Measurements from ENCODE around the gene RICTOR.

The RICTOR gene
- 81.5 to 298 (median 192) reads per million in 9 experiments for total RNA-seq

- Mint-ChIP-seq H3K27me3 (peaks cover 0 to 11% of the 10 kb centered on the region in 2 donors), H3K27ac (peak within 1 kb of the TSS; percentile 97 to 98), H3K36me3 (ENCODE audit: insufficient read depth) (peaks cover 22% of the 10 kb centered on the region), H3K4me1 (ENCODE audit: low read depth in 2 of 2) (peaks cover 10 to 30% of the 10 kb centered on the region in 2 donors), H3K4me3 (peak within 1 kb of the TSS; percentile 90 to 94), H3K9me3 (no peaks in the 10 kb centered on the region)
- DNase-seq = peak; percentile 87 to 88 (median 87)
- peak; percentile 69 for ATAC-seq (replicated peaks)
Measured at GRCh38 chr5:39074017-39074814, at the start of gene RICTOR. Gene RICTOR (minus strand): TSS chr5:39074399. CDS start chr5:39074377, 22 bp downstream.

GRCh38 chr5:39121922-39122321, 47.7 kb upstream of the RICTOR start:
- Mint-ChIP-seq H3K36me3 (ENCODE audit: insufficient read depth) (peaks cover 74% of the 10 kb centered on the region), H3K4me3 (no peak overlapping the region), H3K4me1 (ENCODE audit: low read depth in 2 of 2) (peaks cover 6 to 16% of the 10 kb centered on the region in 2 donors), H3K9me3 (no peaks in the 10 kb centered on the region), H3K27me3 (no peaks in the 10 kb centered on the region), H3K27ac (peak overlapping the region in 1 of 2 donors; percentile 45)
- ATAC-seq (replicated peaks) (no peak), DNase-seq (no peak)

- no peaks in the 10 kb centered on the region for H3K9me3 Mint-ChIP-seq
- peaks cover 74% of the 10 kb centered on the region for H3K36me3 Mint-ChIP-seq (ENCODE audit: insufficient read depth)
- peaks cover 6 to 22% of the 10 kb centered on the region in 2 donors for H3K4me1 Mint-ChIP-seq (ENCODE audit: low read depth in 2 of 2)
- DNase-seq (no peak), ATAC-seq (replicated peaks) (no peak)
- H3K27me3 Mint-ChIP-seq = no peaks in the 10 kb centered on the region
- H3K4me3 Mint-ChIP-seq = no peak overlapping the region
- peak overlapping the region in 1 of 2 donors; percentile 45 for H3K27ac Mint-ChIP-seq
Measured at GRCh38 chr5:39121315-39121714, 47.1 kb upstream of the RICTOR start.

GRCh38 chr5:39120052-39120420, 45.8 kb upstream of the RICTOR start:
- peak overlapping the region in 1 of 2 donors; percentile 22 for H3K27ac Mint-ChIP-seq
- H3K4me3 Mint-ChIP-seq = no peak overlapping the region
- peaks cover 7 to 29% of the 10 kb centered on the region in 2 donors for H3K4me1 Mint-ChIP-seq (ENCODE audit: low read depth in 2 of 2)
- ATAC-seq (replicated peaks) (no peak), DNase-seq (no peak)
- no peaks in the 10 kb centered on the region for H3K9me3 Mint-ChIP-seq
- peaks cover 74% of the 10 kb centered on the region for H3K36me3 Mint-ChIP-seq (ENCODE audit: insufficient read depth)
- H3K27me3 Mint-ChIP-seq = no peaks in the 10 kb centered on the region

- no peaks in the 10 kb centered on the region for H3K27me3 Mint-ChIP-seq
- peaks cover 77% of the 10 kb centered on the region for H3K36me3 Mint-ChIP-seq (ENCODE audit: insufficient read depth)
- ATAC-seq (replicated peaks) (no peak), DNase-seq (no peak)
- peaks cover 7 to 30% of the 10 kb centered on the region in 2 donors for H3K4me1 Mint-ChIP-seq (ENCODE audit: low read depth in 2 of 2)
- H3K9me3 Mint-ChIP-seq = no peaks in the 10 kb centered on the region
- peak overlapping the region in 1 of 2 donors; percentile 22 for H3K27ac Mint-ChIP-seq
- H3K4me3 Mint-ChIP-seq = no peak overlapping the region
Measured at GRCh38 chr5:39119404-39120051, 45.3 kb upstream of the RICTOR start.

GRCh38 chr5:39118638-39119037, 44.4 kb upstream of the RICTOR start:
- no peaks in the 10 kb centered on the region for H3K9me3 Mint-ChIP-seq
- DNase-seq (no peak), ATAC-seq (replicated peaks) (no peak)
- no peak overlapping the region for H3K4me3 Mint-ChIP-seq
- peaks cover 7 to 26% of the 10 kb centered on the region in 2 donors for H3K4me1 Mint-ChIP-seq (ENCODE audit: low read depth in 2 of 2)
- H3K36me3 Mint-ChIP-seq (ENCODE audit: insufficient read depth) = peaks cover 85% of the 10 kb centered on the region
- peak overlapping the region in 1 of 2 donors; percentile 93 for H3K27ac Mint-ChIP-seq
- no peaks in the 10 kb centered on the region for H3K27me3 Mint-ChIP-seq

GRCh38 chr5:39117401-39117800, 43.2 kb upstream of the RICTOR start:
- H3K9me3 Mint-ChIP-seq = no peaks in the 10 kb centered on the region
- DNase-seq (no peak), ATAC-seq (replicated peaks) (no peak)
- H3K27me3 Mint-ChIP-seq = no peaks in the 10 kb centered on the region
- H3K4me1 Mint-ChIP-seq (ENCODE audit: low read depth in 2 of 2) = peaks cover 7 to 26% of the 10 kb centered on the region in 2 donors
- no peak overlapping the region for H3K4me3 Mint-ChIP-seq
- H3K27ac Mint-ChIP-seq = peak overlapping the region; percentile 0 to 93
- peaks cover 92% of the 10 kb centered on the region for H3K36me3 Mint-ChIP-seq (ENCODE audit: insufficient read depth)

GRCh38 chr5:39116344-39117170, 42.4 kb upstream of the RICTOR start:
- H3K4me3 Mint-ChIP-seq = peak overlapping the region in 1 of 2 donors; percentile 19
- no peaks in the 10 kb centered on the region for H3K9me3 Mint-ChIP-seq
- H3K27ac Mint-ChIP-seq = peak overlapping the region; percentile 10 to 93
- no peak for DNase-seq
- no peaks in the 10 kb centered on the region for H3K27me3 Mint-ChIP-seq
- H3K4me1 Mint-ChIP-seq (ENCODE audit: low read depth in 2 of 2) = peaks cover 7 to 26% of the 10 kb centered on the region in 2 donors
- peaks cover 87% of the 10 kb centered on the region for H3K36me3 Mint-ChIP-seq (ENCODE audit: insufficient read depth)
- no peak for ATAC-seq (replicated peaks)

GRCh38 chr5:39115644-39116343, 41.6 kb upstream of the RICTOR start:
- Mint-ChIP-seq H3K36me3 (ENCODE audit: insufficient read depth) (peaks cover 83% of the 10 kb centered on the region), H3K4me3 (peak overlapping the region in 1 of 2 donors; percentile 19), H3K9me3 (no peaks in the 10 kb centered on the region), H3K27ac (peak overlapping the region in 1 of 2 donors; percentile 93), H3K27me3 (no peaks in the 10 kb centered on the region), H3K4me1 (ENCODE audit: low read depth in 2 of 2) (peaks cover 7 to 26% of the 10 kb centered on the region in 2 donors)
- no peak for ATAC-seq (replicated peaks)
- DNase-seq = no peak

GRCh38 chr5:39114155-39114554, 40.0 kb upstream of the RICTOR start:
- Mint-ChIP-seq H3K4me1 (ENCODE audit: low read depth in 2 of 2) (peaks cover 7 to 30% of the 10 kb centered on the region in 2 donors), H3K36me3 (ENCODE audit: insufficient read depth) (peaks cover 79% of the 10 kb centered on the region), H3K9me3 (no peaks in the 10 kb centered on the region), H3K4me3 (no peak overlapping the region), H3K27me3 (no peaks in the 10 kb centered on the region), H3K27ac (peak overlapping the region in 1 of 2 donors; percentile 65)
- ATAC-seq (replicated peaks) (no peak), DNase-seq (no peak)

- no peak for ATAC-seq (replicated peaks)
- H3K27me3 Mint-ChIP-seq = no peaks in the 10 kb centered on the region
- H3K27ac Mint-ChIP-seq = peak overlapping the region in 1 of 2 donors; percentile 65
- no peaks in the 10 kb centered on the region for H3K9me3 Mint-ChIP-seq
- peaks cover 75% of the 10 kb centered on the region for H3K36me3 Mint-ChIP-seq (ENCODE audit: insufficient read depth)
- H3K4me1 Mint-ChIP-seq (ENCODE audit: low read depth in 2 of 2) = peaks cover 7 to 30% of the 10 kb centered on the region in 2 donors
- DNase-seq = no peak
- H3K4me3 Mint-ChIP-seq = no peak overlapping the region
Measured at GRCh38 chr5:39113354-39113953, 39.3 kb upstream of the RICTOR start.

- H3K4me1 Mint-ChIP-seq (ENCODE audit: low read depth in 2 of 2) = peaks cover 0 to 4% of the 10 kb centered on the region in 2 donors
- no peaks in the 10 kb centered on the region for H3K9me3 Mint-ChIP-seq
- peaks cover 62% of the 10 kb centered on the region for H3K36me3 Mint-ChIP-seq (ENCODE audit: insufficient read depth)
- ATAC-seq (replicated peaks) (no peak), DNase-seq (no peak)
- no peak overlapping the region for H3K4me3 Mint-ChIP-seq
- peak overlapping the region in 1 of 2 donors; percentile 50 for H3K27ac Mint-ChIP-seq
- H3K27me3 Mint-ChIP-seq = no peaks in the 10 kb centered on the region
Measured at GRCh38 chr5:39109606-39110005, 35.4 kb upstream of the RICTOR start.

Data from effector memory CD8-positive, alpha-beta T cell (primary cell).